Measurements from ENCODE around the gene SND1. TPM values are rescaled to one million over a fixed set of nuclear protein-coding genes. Genes with fewer than 3 reads are reported as not detected.

Gene SND1
- total and polyA plus RNA-seq, 2 of the 4 experiments (the other 2 are of a cell fraction), result 154 to 294 TPM

DNA sequence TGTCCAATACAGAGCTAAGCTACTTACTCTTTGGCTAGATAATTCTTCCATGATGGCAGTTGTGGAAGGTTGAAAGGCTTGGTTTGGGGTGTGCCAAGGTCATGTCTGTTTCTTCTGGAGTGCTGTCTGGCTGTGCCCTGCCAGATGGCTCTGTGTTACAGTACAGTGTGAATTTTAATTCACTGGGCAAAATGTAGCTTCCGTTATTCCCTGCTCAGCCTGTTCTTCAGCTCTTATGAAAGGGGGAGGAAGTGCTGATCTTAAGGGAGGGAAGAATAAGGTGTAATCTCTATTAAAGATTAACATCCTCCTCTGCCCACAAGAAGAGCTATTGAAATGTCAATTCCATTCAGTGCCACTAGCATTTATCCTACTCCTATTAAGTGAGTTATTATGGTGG, 52.2 kb downstream of the SND1 start:
- Histone ChIP-seq H3K79me1 (ENCODE audit: low read depth in 1 of 2, low read length in 2 of 2) (peaks cover 38 to 65% of the 10 kb centered on the region in 2 experiments), H2AK9ac (replicated peaks; ENCODE audit: low read depth, low read length, poor library complexity) (no peak overlapping the region), H2BK120ac (ENCODE audit: low read depth, low read length) (no peak overlapping the region), H3K4me2 (ENCODE audit: low read depth, low read length) (no peak overlapping the region), H3K56ac (ENCODE audit: extremely low read depth, insufficient read depth, low read length) (no peak overlapping the region), H2AFZ (replicated peaks; ENCODE audit: low read length, poor library complexity) (no peak overlapping the region), H3K9me3 (ENCODE audit: control insufficient read depth, insufficient read depth, low read length) (no peaks in the 10 kb centered on the region), H3K4me3 (ENCODE audit: insufficient read depth, low read depth, low read length) (no peak overlapping the region), H3K9ac (ENCODE audit: low read depth, low read length) (no peak overlapping the region), H3K27ac (ENCODE audit: insufficient read depth, low read length) (no peak overlapping the region), H3K36me3 (ENCODE audit: control insufficient read depth, insufficient read depth, low read length) (peaks cover 29% of the 10 kb centered on the region), H4K20me1 (ENCODE audit: insufficient read depth, low read length) (peaks cover 29% of the 10 kb centered on the region), H4K8ac (ENCODE audit: low read depth in 2 of 2, low read length in 2 of 2) (no peak overlapping the region), H2BK15ac (ENCODE audit: low read depth, low read length) (no peak overlapping the region), H3K4me1 (ENCODE audit: control insufficient read depth, insufficient read depth, low read length) (peaks cover 10% of the 10 kb centered on the region), H2BK5ac (ENCODE audit: low read depth, low read length, poor library complexity, severe bottlenecking) (no peak overlapping the region), H3K27me3 (ENCODE audit: control insufficient read depth, insufficient read depth, low read length) (no peaks in the 10 kb centered on the region), H4K5ac (ENCODE audit: low read depth, low read length) (no peak overlapping the region), H3K23ac (ENCODE audit: low read depth, low read length) (no peak overlapping the region), H4K91ac (ENCODE audit: insufficient read depth, low read depth, low read length) (no peak overlapping the region), H2AK5ac (ENCODE audit: low read depth, low read length) (no peak overlapping the region), H3K4ac (ENCODE audit: low read depth, low read length) (no peak overlapping the region), H3K14ac (replicated peaks; ENCODE audit: low read depth, low read length) (no peak overlapping the region), H2BK20ac (ENCODE audit: low read depth, low read length) (no peak overlapping the region), H3K18ac (ENCODE audit: low read depth, low read length) (no peak overlapping the region), H3K9me1 (ENCODE audit: insufficient read depth, low read length) (peaks cover 12% of the 10 kb centered on the region)
- ATAC-seq (ENCODE audit: low read depth), result no peak
- dilution Hi-C loops (cut with HindIII; ENCODE audit: low sequenced_read_pairs, unreplicated experiment) (no loop called here), intact Hi-C loops (cut with micrococcal nuclease) (no loop called here), in situ Hi-C loops (cut with MboI; ENCODE audit: low sequenced_read_pairs) (loop anchor here (25.0 kb wide), 1 partner anchor 358 kb away; no protein-coding TSS in a partner anchor)
- no peak for TF ChIP-seq CHD1 (IDR thresholded peaks at IDR 0.05; ENCODE audit: low read depth, low read length)
- TF ChIP-seq FOS (IDR thresholded peaks at IDR 0.05; ENCODE audit: low read depth, low read length), result no peak
- no peak for TF ChIP-seq MXI1 (IDR thresholded peaks at IDR 0.05; ENCODE audit: borderline replicate concordance, low read depth, low read length)
- no peak for TF ChIP-seq MAZ (IDR thresholded peaks at IDR 0.05; ENCODE audit: borderline replicate concordance, low read depth, low read length)
- TF ChIP-seq BHLHE40 (IDR thresholded peaks at IDR 0.05; ENCODE audit: low read depth, low read length), result no peak
- TF ChIP-seq, protein P1, sequence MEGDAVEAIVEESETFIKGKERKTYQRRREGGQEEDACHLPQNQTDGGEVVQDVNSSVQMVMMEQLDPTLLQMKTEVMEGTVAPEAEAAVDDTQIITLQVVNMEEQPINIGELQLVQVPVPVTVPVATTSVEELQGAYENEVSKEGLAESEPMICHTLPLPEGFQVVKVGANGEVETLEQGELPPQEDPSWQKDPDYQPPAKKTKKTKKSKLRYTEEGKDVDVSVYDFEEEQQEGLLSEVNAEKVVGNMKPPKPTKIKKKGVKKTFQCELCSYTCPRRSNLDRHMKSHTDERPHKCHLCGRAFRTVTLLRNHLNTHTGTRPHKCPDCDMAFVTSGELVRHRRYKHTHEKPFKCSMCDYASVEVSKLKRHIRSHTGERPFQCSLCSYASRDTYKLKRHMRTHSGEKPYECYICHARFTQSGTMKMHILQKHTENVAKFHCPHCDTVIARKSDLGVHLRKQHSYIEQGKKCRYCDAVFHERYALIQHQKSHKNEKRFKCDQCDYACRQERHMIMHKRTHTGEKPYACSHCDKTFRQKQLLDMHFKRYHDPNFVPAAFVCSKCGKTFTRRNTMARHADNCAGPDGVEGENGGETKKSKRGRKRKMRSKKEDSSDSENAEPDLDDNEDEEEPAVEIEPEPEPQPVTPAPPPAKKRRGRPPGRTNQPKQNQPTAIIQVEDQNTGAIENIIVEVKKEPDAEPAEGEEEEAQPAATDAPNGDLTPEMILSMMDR (conservative IDR thresholded peaks at IDR 0.05; ENCODE audit: low read depth, low read length), result no peak
- no peak for TF ChIP-seq RFX5 (IDR thresholded peaks at IDR 0.05; ENCODE audit: low read depth, low read length)
- no peak for TF ChIP-seq POLR2A (IDR thresholded peaks at IDR 0.05; ENCODE audit: low read depth, low read length)
- ChIA-PET CTCF (no interaction called here), POLR2A (ENCODE audit: unreplicated experiment) (no interaction called here)
- DNase-seq, result no peak
- no CpG with 5 or more reads among the region's 1 CpG for WGBS, 2 experiments (ENCODE audit: extremely low coverage in 2 of 2, insufficient read length in 1 of 2)
- BruUV-seq (replicated peaks), result no TSS peak
